Skeletal muscle tissue (tissue), 4 donors: ENCODE measurements around the gene TMEM138. TPM values are rescaled to one million over a fixed set of nuclear protein-coding genes. Genes with fewer than 3 reads are reported as not detected.
A peak's percentile ranks its signal among the peaks of the same experiment; 100 is the strongest.

Experiments used
- H3K27ac ChIP-seq: one replicate; pipeline ENCODE4 v1.7.0; 2013; ENCODE audit warnings: mild to moderate bottlenecking, low read depth, low read length, inconsistent platforms
- H3K27me3 ChIP-seq, 3 donors: one replicate each; pipeline ENCODE4 v1.7.0; 2013; ENCODE audit warnings: low read length in 3 of 3; ENCODE audit not compliant: control insufficient read depth in 3 of 3, insufficient read depth in 3 of 3
- H3K36me3 ChIP-seq, 3 donors: one replicate each; pipeline ENCODE4 v1.7.0; 2013; ENCODE audit warnings: low read length in 3 of 3; ENCODE audit not compliant: control insufficient read depth in 3 of 3, insufficient read depth in 3 of 3
- H3K4me1 ChIP-seq, 3 donors: one replicate each; pipeline ENCODE4 v1.7.0; 2013; ENCODE audit warnings: low read length in 3 of 3, mild to moderate bottlenecking in 3 of 3; ENCODE audit not compliant: control insufficient read depth in 3 of 3, insufficient read depth in 3 of 3
- H3K4me3 ChIP-seq, 3 donors: one replicate each; pipeline ENCODE4 v1.7.0; 2013; ENCODE audit warnings: low read length in 3 of 3
- H3K9ac ChIP-seq, 3 donors: one replicate each; pipeline ENCODE4 v1.7.0; 2013; ENCODE audit warnings: low read length in 3 of 3, mild to moderate bottlenecking in 3 of 3, moderate library complexity in 2 of 3, low read depth in 1 of 3
- H3K9me3 ChIP-seq, 3 donors: one replicate each; pipeline ENCODE4 v1.7.0; 2013; ENCODE audit warnings: low read length in 3 of 3; ENCODE audit not compliant: control insufficient read depth in 3 of 3
- total RNA-seq: library from RNA; depleted of rRNA; stranded (reverse); fragments of >200 nt; gene quantifications from one replicate; pipeline ENCODE4 v1.2.3, GENCODE V29; 2014
- donor health status: Osteomylitis.

TMEM138 gene
- total RNA-seq = 18.8 TPM

DNA sequence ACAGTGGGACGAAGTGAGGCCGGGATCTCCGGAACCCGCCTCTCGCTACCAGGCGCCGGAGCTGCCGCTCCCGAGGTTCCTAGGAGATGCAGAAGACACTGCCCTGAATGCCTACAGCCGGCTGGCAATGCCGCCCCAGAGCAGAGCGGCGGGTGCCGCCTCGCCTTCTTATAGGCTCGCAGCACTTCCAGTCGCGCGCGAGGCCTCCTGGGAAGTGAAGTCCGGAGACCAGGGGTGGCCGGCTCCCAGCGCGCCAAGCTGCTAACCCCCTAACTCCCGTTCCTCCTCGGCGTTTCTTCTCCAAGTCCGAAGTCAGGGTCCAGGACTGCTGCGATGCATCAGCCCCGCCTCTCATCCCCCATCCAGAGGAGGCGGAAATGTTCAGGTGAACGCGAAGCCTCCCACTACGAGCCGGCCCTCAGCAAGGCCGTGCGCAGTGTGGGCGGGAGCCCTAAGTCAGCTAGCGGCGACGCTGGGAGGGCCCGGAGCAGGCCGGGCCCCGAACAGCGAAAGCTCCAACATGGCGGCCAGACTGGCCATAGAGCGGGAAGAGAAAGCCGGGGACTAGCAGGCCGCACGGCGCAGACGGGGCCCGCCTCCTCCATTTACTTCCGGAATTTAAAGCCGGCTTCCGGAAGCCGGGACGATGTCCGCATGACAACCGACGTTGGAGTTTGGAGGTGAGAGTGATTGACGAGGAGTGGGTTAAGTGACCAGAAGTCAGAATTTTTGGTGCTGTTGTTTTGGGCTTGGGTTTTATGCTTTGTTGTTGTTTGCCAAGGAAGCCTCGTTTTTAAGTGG is at the start of gene TMEM138, which contains the start of gene CYB561A3:
Gene TMEM138, plus strand, starts transcription at position 634 of the 801 bp plus-strand sequence. CDS start 2,017 bp downstream, outside the sequence.
Gene CYB561A3, minus strand, starts transcription at position 142 of the 801 bp plus-strand sequence. CDS start 5,169 bp downstream, outside the sequence.
- Histone ChIP-seq H3K27me3 (no peaks in the 10 kb centered on the region), H3K9ac (peak within 1 kb of the TSS; percentile 92 to 100 (median 98)), H3K27ac (peak within 1 kb of the TSS; percentile 96), H3K4me1 (peaks cover 19 to 30% (median 26%) of the 10 kb centered on the region in 3 donors), H3K4me3 (peak within 1 kb of the TSS; percentile 92 to 99 (median 98)), H3K9me3 (no peaks in the 10 kb centered on the region), H3K36me3 (peaks cover 15 to 25% (median 24%) of the 10 kb centered on the region in 3 donors)

DNA sequence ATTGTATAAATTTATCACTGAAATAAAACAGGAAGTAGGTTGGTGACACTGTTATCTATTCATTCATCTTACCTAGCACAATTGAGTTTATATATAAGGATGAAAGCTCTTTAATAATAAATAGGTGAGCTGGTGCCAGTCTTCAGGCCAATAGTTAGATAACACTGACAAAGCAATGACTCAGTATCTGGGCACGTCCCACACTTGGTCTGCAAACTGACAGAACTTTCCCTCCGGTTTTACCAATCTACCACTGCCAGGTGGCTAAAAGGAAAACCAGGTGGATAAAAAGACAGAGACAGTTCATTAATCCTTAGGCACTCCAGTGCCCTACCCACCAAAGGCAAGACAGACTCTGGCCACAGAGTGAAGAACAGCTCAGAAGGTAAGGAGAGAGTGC is 46.9 kb upstream of the TMEM138 start:
- Histone ChIP-seq H3K27ac (no peak overlapping the region), H3K36me3 (peaks cover 54 to 84% (median 80%) of the 10 kb centered on the region in 3 donors), H3K4me3 (no peak overlapping the region), H3K9ac (no peak overlapping the region), H3K9me3 (no peaks in the 10 kb centered on the region), H3K4me1 (no peaks in the 10 kb centered on the region), H3K27me3 (no peaks in the 10 kb centered on the region)

DNA sequence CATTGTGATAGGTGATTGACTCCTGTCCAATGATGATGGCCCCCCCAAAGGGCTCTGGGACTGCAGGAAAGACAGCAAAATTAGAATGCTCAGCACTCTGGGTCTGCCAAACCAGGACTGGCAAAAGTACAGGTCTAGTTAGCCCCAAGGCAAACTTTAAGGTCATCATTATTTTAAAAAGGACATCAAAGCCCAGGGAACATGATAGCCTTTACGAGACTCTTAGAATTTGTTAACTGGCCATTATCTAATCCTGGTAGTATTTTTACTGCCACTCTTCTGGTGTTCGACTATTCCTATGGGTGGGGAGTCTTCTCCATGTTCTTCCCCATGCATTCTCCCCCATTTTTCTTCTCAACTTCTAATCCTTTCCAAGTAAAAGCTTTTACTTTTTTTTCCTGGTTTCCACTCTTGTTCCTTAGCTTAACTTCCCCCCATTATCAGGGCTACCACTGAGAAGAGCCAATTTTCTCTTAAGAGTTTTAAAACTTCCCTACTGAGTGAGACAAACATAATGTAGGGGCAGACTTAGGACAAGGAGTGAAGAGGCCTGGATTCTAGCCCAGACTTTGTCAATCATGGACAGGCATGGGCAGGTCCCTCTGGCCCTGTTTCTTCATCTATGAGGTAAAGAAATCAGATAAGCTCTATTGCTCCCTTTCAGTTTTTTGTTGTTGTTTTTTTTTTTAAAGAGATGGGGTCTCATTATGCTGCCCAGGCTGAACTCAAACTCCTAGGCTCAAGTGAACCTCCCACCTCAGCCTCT is 36.3 kb upstream of the TMEM138 start:
- H3K4me3 ChIP-seq = no peak overlapping the region
- H3K27me3 ChIP-seq = no peaks in the 10 kb centered on the region
- peaks cover 23 to 32% (median 28%) of the 10 kb centered on the region in 3 donors for H3K4me1 ChIP-seq
- H3K36me3 ChIP-seq = peaks cover 32 to 59% (median 56%) of the 10 kb centered on the region in 3 donors
- H3K27ac ChIP-seq = no peak overlapping the region
- H3K9ac ChIP-seq = peak overlapping the region in 1 of 3 donors; percentile 20
- H3K9me3 ChIP-seq = no peaks in the 10 kb centered on the region

DNA sequence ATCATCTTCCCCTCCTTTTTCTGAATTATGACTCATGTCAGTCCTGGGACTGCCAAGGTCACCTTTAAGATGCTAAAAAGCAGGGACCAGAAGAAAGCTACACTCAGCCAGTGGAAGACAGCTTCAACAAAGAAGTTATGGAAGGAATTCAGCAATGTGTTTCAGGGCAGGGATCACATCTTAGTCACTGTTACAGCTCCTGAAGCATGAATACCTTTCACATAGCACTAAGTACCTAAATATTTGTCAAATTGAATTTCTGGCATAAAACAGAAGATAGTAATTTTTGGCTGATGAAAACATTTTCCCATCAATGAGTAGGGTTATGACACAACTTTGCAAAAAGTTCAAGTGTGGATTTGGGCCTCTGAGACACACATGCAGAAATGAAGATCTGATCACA is 34.5 kb upstream of the TMEM138 start:
- H3K9ac ChIP-seq = no peak overlapping the region
- H3K4me3 ChIP-seq = no peak overlapping the region
- H3K9me3 ChIP-seq = no peaks in the 10 kb centered on the region
- H3K36me3 ChIP-seq = peaks cover 19 to 42% (median 41%) of the 10 kb centered on the region in 3 donors
- H3K27me3 ChIP-seq = no peaks in the 10 kb centered on the region
- peaks cover 36 to 49% (median 42%) of the 10 kb centered on the region in 3 donors for H3K4me1 ChIP-seq
- H3K27ac ChIP-seq = peak overlapping the region; percentile 1

DNA sequence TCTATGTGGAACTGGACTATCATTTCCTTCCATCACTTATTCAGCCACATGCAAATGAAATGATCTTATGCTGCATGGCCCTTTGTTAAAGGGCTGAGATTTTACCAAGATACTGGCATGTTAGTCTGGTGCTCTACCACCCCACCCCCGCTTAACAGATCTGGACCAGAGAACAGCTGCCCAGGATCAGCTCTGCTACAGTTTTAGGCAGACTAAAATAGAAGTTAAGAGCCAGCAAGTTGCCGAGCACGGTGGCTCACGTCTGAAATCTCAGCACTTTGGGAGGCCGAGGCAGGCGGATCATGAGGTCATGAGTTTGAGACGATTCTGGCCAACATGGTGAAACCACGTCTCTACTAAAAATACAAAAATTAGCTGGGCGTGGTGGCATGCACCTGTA is 33.8 kb upstream of the TMEM138 start:
- no peaks in the 10 kb centered on the region for H3K27me3 ChIP-seq
- peak overlapping the region; percentile 1 for H3K27ac ChIP-seq
- no peak overlapping the region for H3K9ac ChIP-seq
- peaks cover 37 to 52% (median 43%) of the 10 kb centered on the region in 3 donors for H3K4me1 ChIP-seq
- H3K4me3 ChIP-seq = no peak overlapping the region
- peaks cover 13 to 35% (median 34%) of the 10 kb centered on the region in 3 donors for H3K36me3 ChIP-seq
- H3K9me3 ChIP-seq = no peaks in the 10 kb centered on the region

DNA sequence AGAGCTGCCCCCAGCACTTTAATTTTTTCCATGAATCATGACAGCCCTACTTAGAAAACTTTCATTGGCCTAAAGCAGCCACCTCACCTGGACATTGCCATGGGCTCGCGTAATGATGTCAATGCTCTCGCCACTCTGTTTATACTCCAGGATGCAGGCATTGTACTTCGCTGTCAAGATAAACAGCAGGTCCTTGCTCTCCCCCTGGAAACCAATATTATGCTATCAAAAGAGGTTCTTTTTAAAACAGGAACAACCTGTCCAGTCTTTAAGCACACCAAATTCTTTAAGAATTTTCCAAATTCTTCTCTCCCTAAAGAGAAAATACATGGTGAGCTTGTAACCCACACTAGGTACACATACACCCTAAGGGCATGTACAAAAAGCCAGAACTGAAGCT is 32.3 kb upstream of the TMEM138 start:
- H3K4me3 ChIP-seq = no peak overlapping the region
- H3K27ac ChIP-seq = no peak overlapping the region
- H3K9me3 ChIP-seq = no peaks in the 10 kb centered on the region
- H3K4me1 ChIP-seq = peaks cover 47 to 67% (median 58%) of the 10 kb centered on the region in 3 donors
- peaks cover 3 to 27% (median 26%) of the 10 kb centered on the region in 3 donors for H3K36me3 ChIP-seq
- no peak overlapping the region for H3K9ac ChIP-seq
- no peaks in the 10 kb centered on the region for H3K27me3 ChIP-seq

DNA sequence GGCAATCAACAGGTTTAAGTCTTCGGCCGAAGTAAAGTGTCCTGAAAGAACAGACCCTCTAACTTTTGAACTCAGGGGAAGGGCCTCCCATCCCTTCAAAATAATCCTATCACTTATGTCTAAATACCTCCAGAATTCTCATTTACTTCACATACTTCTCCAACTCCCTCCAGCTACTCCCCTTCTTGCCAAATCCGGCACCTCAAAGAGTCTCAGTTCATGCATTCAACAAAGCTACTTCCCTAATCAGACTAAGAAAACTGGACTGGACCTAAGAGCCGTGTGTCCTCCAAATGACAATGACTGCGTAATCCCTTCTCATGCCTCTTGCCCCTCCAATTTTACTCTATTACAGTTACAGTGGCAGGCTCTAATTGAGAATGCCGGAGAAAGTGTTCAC is 30.5 kb upstream of the TMEM138 start:
- Histone ChIP-seq H3K4me1 (peaks cover 50 to 70% (median 58%) of the 10 kb centered on the region in 3 donors), H3K9ac (peak overlapping the region; percentile 96 to 99 (median 99)), H3K4me3 (peak overlapping the region; percentile 95 to 100 (median 97)), H3K36me3 (peaks cover 3 to 17% (median 14%) of the 10 kb centered on the region in 3 donors), H3K27me3 (no peaks in the 10 kb centered on the region), H3K27ac (no peak overlapping the region), H3K9me3 (no peaks in the 10 kb centered on the region)

DNA sequence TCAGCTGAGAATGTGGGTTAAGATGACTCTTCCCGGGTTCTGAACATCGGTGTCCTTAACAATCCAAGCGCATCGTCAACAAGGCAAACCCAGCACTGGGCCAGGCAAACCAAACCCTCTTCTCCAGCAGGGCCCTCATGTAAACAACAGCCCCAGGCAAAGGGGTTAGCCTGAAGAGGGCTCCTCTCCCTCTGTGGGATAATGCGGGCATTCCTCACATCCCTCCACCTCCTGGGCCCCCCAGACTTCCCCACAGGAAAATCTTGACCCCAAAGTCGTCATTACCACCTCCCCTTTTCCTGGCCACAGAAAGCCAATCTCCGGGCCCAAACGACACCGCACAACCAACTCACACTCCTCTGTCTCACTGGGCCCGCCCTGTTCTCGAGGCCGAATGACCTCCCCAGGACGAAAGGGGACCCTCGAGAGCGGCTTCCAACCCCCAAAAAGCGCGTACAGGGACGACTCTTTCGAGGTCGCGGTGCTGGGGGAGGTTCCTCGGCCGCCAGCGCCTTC is 29.8 kb upstream of the TMEM138 start:
- peaks cover 43 to 65% (median 53%) of the 10 kb centered on the region in 3 donors for H3K4me1 ChIP-seq
- H3K27me3 ChIP-seq = no peaks in the 10 kb centered on the region
- H3K27ac ChIP-seq = peak overlapping the region; percentile 95
- peaks cover 3 to 16% (median 12%) of the 10 kb centered on the region in 3 donors for H3K36me3 ChIP-seq
- peak overlapping the region; percentile 96 to 99 (median 99) for H3K9ac ChIP-seq
- H3K9me3 ChIP-seq = no peaks in the 10 kb centered on the region
- peak overlapping the region; percentile 95 to 100 (median 97) for H3K4me3 ChIP-seq

DNA sequence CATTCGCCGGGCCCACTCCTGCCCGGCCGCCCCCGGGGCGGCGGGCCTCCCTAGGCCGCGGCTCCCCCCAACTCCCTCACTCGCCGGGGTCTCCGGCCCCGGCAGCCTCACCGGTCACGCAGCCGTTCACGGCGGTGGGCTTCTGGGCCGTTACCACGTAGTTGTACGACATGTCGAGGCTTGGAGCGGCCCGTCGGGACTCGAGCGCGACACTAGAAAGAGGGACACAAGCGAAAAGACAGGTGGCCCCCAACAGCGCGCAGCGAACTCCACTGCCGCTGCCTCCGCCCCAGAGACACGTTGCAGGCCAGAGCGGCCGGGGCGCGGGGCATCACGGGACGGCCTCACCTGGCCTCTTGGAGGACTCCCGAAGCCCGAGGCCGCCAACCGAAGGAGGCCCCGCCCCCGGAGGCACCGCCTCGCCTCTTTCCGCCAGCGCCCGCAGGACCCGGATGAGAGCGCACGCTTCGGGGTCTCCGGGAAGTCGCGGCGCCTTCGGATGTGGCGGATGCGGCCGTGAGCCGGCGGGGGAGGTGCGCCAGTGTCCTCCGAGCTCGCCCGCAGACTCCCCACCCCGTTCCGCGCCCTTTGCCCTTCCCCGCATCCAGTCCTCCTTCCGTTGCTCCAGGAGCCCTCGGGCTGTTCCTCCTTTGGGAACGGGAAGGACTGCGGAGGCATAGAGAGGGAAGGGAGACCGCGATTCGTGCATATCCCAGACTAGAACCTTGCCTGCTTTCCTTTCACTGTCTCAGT is 29.2 kb upstream of the TMEM138 start, which contains the start of the genes DDB1 and TKFC:
Gene DDB1, minus strand, starts transcription at position 309 of the 753 bp plus-strand sequence. Its CDS starts 137 bp downstream, at position 172.
Gene TKFC, plus strand, starts transcription at position 432 of the 753 bp plus-strand sequence. CDS start 1,501 bp downstream, outside the sequence.
- H3K4me3 ChIP-seq = peak within 1 kb of the TSS; percentile 95 to 100 (median 97)
- no peaks in the 10 kb centered on the region for H3K27me3 ChIP-seq
- peaks cover 43 to 61% (median 50%) of the 10 kb centered on the region in 3 donors for H3K4me1 ChIP-seq
- H3K9ac ChIP-seq = peak within 1 kb of the TSS; percentile 96 to 99 (median 99)
- H3K9me3 ChIP-seq = no peaks in the 10 kb centered on the region
- peaks cover 3 to 12% (median 8%) of the 10 kb centered on the region in 3 donors for H3K36me3 ChIP-seq
- H3K27ac ChIP-seq = peak within 1 kb of the TSS; percentile 95
